Kidney capillary endothelial cell (primary cell): ENCODE data around the gene HSPB9.

ENCODE experiments used
- DNase-seq: peaks from one replicate; pipeline ENCODE4 v3.0.0-alpha.2; 2018; ENCODE audit warnings: low spot score

The HSPB9 gene

GRCh38 chr17:42122371-42123303, at the start of gene HSPB9:
Gene HSPB9 (plus strand): TSS chr17:42122804. CDS start chr17:42122851, 47 bp downstream.
- no peak for DNase-seq

- DNase-seq: no peak
These were observed 46.8 kb upstream of the HSPB9 start for GRCh38 chr17:42075789-42076188.

- no peak for DNase-seq
These were observed 45.6 kb upstream of the HSPB9 start for GRCh38 chr17:42076797-42077559.

GRCh38 chr17:42077755-42078154, 44.8 kb upstream of the HSPB9 start:
- no peak for DNase-seq

- peak; percentile 41 for DNase-seq
These were observed 44.1 kb upstream of the HSPB9 start for GRCh38 chr17:42078396-42079043.

- no peak for DNase-seq
These were observed 43.1 kb upstream of the HSPB9 start for GRCh38 chr17:42079541-42079940.

- DNase-seq: no peak
These were observed 41.0 kb upstream of the HSPB9 start for GRCh38 chr17:42081516-42082129.

- no peak for DNase-seq
These were observed 35.4 kb upstream of the HSPB9 start for GRCh38 chr17:42087042-42087701.

- DNase-seq: no peak
These were observed 34.6 kb upstream of the HSPB9 start for GRCh38 chr17:42087736-42088705.

- DNase-seq: no peak
These were observed 33.9 kb upstream of the HSPB9 start for GRCh38 chr17:42088736-42089135.

- no peak for DNase-seq
These were observed 31.4 kb upstream of the HSPB9 start for GRCh38 chr17:42090964-42091790.

- DNase-seq: no peak
These were observed 29.7 kb upstream of the HSPB9 start for GRCh38 chr17:42092939-42093338.

- DNase-seq: no peak
These were observed 28.1 kb upstream of the HSPB9 start for GRCh38 chr17:42094375-42095069.

GRCh38 chr17:42096360-42097111, 26.1 kb upstream of the HSPB9 start:
- DNase-seq: no peak

GRCh38 chr17:42097691-42098631, 24.6 kb upstream of the HSPB9 start, which contains the start of gene ZNF385C:
Gene ZNF385C (minus strand): TSS chr17:42098473. CDS start chr17:42063056, 35,417 bp downstream.
- DNase-seq: no peak

GRCh38 chr17:42098730-42099399, 23.7 kb upstream of the HSPB9 start:
- no peak for DNase-seq
